SK-N-MC (cell line): Measurements from ENCODE around the gene MUL1.

Source experiments
- DNase-seq: peaks from one replicate; pipeline ENCODE4 v3.0.0-alpha.2; 2011; ENCODE audit warnings: low read depth, low spot score
- H3K27ac ChIP-seq: fragments of 200-600 bp; sonication (generic); 2 replicates; pipeline ENCODE4 v1.5.1; 2016; ENCODE audit warnings: mixed run types
- H3K36me3 ChIP-seq: fragments of 200-600 bp; sonication (generic); 2 replicates; pipeline ENCODE4 v1.6.1; 2017; ENCODE audit warnings: antibody characterized with exemption, low read length, mixed read lengths; ENCODE audit not compliant: insufficient read depth
- H3K4me3 ChIP-seq: fragments of 200-600 bp; sonication (generic); 2 replicates; pipeline ENCODE4 v1.5.1; 2016
- H3K9ac ChIP-seq: fragments of 200-600 bp; sonication (generic); 2 replicates; pipeline ENCODE4 v1.8.0; 2017; ENCODE audit warnings: mixed run types, mixed read lengths; ENCODE audit not compliant: insufficient read length
- H3K9me3 ChIP-seq: fragments of 200-600 bp; sonication (generic); 2 replicates; pipeline ENCODE4 v1.6.1; 2017; ENCODE audit warnings: low read depth, mild to moderate bottlenecking, antibody characterized with exemption, low read length, moderate library complexity, mixed read lengths
- EZH2 ChIP-seq: fragments of 200-600 bp; sonication (generic); IDR thresholded peaks from one replicate; pipeline ENCODE4 v1.6.1; 2017; ENCODE audit warnings: antibody characterized with exemption
- FOXP2 ChIP-seq: optimal IDR thresholded peaks from 2 replicates; pipeline ENCODE3; 2011; ENCODE audit warnings: mild to moderate bottlenecking, moderate library complexity; ENCODE audit not compliant: insufficient read depth; ENCODE audit errors: extremely low read length, control extremely low read depth
- POLR2AphosphoS5 ChIP-seq: IDR thresholded peaks from 2 replicates; pipeline ENCODE4 v1.6.1; 2012; ENCODE audit warnings: mild to moderate bottlenecking, low read depth, low read length, borderline replicate concordance

Gene MUL1

GRCh38 chr1:20540281-20540680 is 32.3 kb upstream of the MUL1 start:
- Histone ChIP-seq H3K27ac (no peak overlapping the region), H3K9ac (no peak overlapping the region), H3K9me3 (no peaks in the 10 kb centered on the region), H3K4me3 (no peak overlapping the region), H3K36me3 (no peaks in the 10 kb centered on the region)
- no peak for DNase-seq
- no peak for TF ChIP-seq EZH2

GRCh38 chr1:20538760-20539551 is 31.0 kb upstream of the MUL1 start:
- Histone ChIP-seq H3K4me3 (no peak overlapping the region), H3K27ac (no peak overlapping the region), H3K9me3 (no peaks in the 10 kb centered on the region), H3K9ac (no peak overlapping the region), H3K36me3 (no peaks in the 10 kb centered on the region)
- no peak for TF ChIP-seq POLR2AphosphoS5
- TF ChIP-seq EZH2: no peak
- no peak for TF ChIP-seq FOXP2
- no peak for DNase-seq

GRCh38 chr1:20538227-20538626 is 30.3 kb upstream of the MUL1 start:
- DNase-seq: no peak
- H3K4me3 ChIP-seq: no peak overlapping the region
- no peaks in the 10 kb centered on the region for H3K36me3 ChIP-seq
- TF ChIP-seq POLR2AphosphoS5 (no peak), EZH2 (no peak), FOXP2 (no peak)
- no peak overlapping the region for H3K9ac ChIP-seq
- H3K27ac ChIP-seq: no peak overlapping the region
- H3K9me3 ChIP-seq: no peaks in the 10 kb centered on the region

- H3K4me3 ChIP-seq: no peak overlapping the region
- TF ChIP-seq FOXP2 (no peak), EZH2 (no peak), POLR2AphosphoS5 (no peak)
- no peaks in the 10 kb centered on the region for H3K36me3 ChIP-seq
These were observed 26.9 kb upstream of the MUL1 start for GRCh38 chr1:20534659-20535417.

GRCh38 chr1:20533635-20534034 is 25.7 kb upstream of the MUL1 start:
- no peak for DNase-seq
- H3K4me3 ChIP-seq: no peak overlapping the region

More at GRCh38 chr1:20534659-20535417, 26.9 kb upstream of the MUL1 start:
- DNase-seq: no peak
- no peak overlapping the region for H3K27ac ChIP-seq
- no peaks in the 10 kb centered on the region for H3K9me3 ChIP-seq
- H3K9ac ChIP-seq: no peak overlapping the region

GRCh38 chr1:20530901-20531300 is 22.9 kb upstream of the MUL1 start:
- no peak for DNase-seq
- Histone ChIP-seq H3K9me3 (no peaks in the 10 kb centered on the region), H3K9ac (no peak overlapping the region), H3K4me3 (no peak overlapping the region), H3K36me3 (no peaks in the 10 kb centered on the region), H3K27ac (no peak overlapping the region)
- no peak for TF ChIP-seq POLR2AphosphoS5
- TF ChIP-seq FOXP2: no peak
- no peak for TF ChIP-seq EZH2

More at GRCh38 chr1:20533635-20534034, 25.7 kb upstream of the MUL1 start:
- H3K9ac ChIP-seq: no peak overlapping the region
- no peaks in the 10 kb centered on the region for H3K36me3 ChIP-seq
- TF ChIP-seq POLR2AphosphoS5 (no peak), EZH2 (no peak), FOXP2 (no peak)
- no peak overlapping the region for H3K27ac ChIP-seq
- H3K9me3 ChIP-seq: no peaks in the 10 kb centered on the region

- Histone ChIP-seq H3K4me3 (no peak overlapping the region), H3K9ac (no peak overlapping the region), H3K9me3 (no peaks in the 10 kb centered on the region), H3K27ac (no peak overlapping the region), H3K36me3 (no peaks in the 10 kb centered on the region)
- TF ChIP-seq FOXP2: no peak
- TF ChIP-seq POLR2AphosphoS5: no peak
- no peak for TF ChIP-seq EZH2
- no peak for DNase-seq
These were observed 22.4 kb upstream of the MUL1 start for GRCh38 chr1:20530306-20530705.

- no peak overlapping the region for H3K27ac ChIP-seq
- no peak overlapping the region for H3K4me3 ChIP-seq
- no peak for DNase-seq
These were observed 20.3 kb upstream of the MUL1 start for GRCh38 chr1:20528221-20528620.

More at GRCh38 chr1:20528221-20528620, 20.3 kb upstream of the MUL1 start:
- H3K9ac ChIP-seq: no peak overlapping the region
- no peaks in the 10 kb centered on the region for H3K36me3 ChIP-seq
- H3K9me3 ChIP-seq: no peaks in the 10 kb centered on the region
- TF ChIP-seq FOXP2: no peak
- no peak for TF ChIP-seq EZH2
- no peak for TF ChIP-seq POLR2AphosphoS5
